HG03354 (cell line): ENCODE data around the gene KCNE4.
"Not testable (repeated sequence)": the region's sequence is repeated elsewhere in the genome, so short reads cannot be mapped to it uniquely, and the experiment has no call there.

Source experiments
- ATAC-seq: cut with Tn5 transposase; IDR thresholded peaks from one replicate; pipeline ENCODE4 v1.9.1; 2021; ENCODE audit warnings: mild to moderate bottlenecking; ENCODE audit not compliant: unreplicated experiment, poor library complexity, severe bottlenecking

The KCNE4 gene

GRCh38 chr2:223055140-223055539 is 3.1 kb downstream of the KCNE4 start:
- ATAC-seq: no peak

DNA sequence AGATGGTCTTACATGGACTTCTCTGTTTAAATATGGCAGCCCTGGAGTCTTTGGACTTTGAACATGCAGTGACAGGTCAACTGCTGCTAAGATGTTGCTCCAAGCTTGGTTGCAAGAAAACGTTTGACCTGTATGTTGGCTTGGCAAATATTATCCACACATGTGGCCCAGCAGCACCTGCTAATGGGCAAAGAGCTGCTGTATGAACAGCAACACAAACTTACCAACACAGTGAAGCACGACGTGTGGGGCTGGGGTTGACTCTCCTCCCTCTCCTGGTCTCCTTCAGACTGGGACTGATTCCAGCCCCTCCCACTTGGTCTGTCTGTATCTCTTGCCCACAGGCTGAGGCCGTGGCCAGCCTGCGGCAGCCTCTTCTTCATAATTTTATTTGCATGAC is 3.8 kb downstream of the KCNE4 start:
- ATAC-seq: no peak

DNA sequence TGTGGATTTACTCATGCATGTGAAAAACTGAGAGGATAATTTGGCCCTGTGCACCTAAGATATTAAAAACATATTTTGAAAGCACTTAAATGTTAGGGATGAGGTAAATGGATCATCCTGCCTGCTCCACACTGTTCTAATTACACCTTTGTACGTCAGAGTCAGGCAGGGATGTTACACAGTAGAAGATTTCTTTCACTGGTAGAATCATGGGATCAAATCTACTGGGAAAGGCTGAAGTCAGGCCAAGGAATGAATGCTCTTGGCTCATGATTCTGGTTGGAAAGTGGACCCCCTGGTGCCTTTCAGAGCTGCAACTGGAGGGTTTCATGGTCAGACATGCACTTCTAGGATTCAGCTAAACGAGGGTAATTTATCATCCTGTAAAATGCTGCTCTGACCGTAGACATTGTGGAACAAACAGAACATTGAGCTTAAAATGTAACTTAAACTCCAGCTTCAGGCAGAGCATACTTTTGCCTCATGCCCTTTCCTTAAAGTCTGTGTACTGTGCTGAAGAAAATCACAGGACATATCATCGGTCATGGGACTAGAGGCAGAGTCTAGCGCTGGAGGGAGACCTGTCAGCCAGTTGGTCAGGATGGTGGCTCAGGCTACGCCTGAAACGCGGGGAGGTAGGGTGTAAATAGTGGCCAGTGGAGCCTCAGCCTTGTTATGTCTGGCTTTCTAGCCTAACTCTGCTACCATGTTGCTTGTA is 4.9 kb downstream of the KCNE4 start:
- ATAC-seq: no peak

- ATAC-seq: no peak
Measured at GRCh38 chr2:223057569-223057968, 5.6 kb downstream of the KCNE4 start.

DNA sequence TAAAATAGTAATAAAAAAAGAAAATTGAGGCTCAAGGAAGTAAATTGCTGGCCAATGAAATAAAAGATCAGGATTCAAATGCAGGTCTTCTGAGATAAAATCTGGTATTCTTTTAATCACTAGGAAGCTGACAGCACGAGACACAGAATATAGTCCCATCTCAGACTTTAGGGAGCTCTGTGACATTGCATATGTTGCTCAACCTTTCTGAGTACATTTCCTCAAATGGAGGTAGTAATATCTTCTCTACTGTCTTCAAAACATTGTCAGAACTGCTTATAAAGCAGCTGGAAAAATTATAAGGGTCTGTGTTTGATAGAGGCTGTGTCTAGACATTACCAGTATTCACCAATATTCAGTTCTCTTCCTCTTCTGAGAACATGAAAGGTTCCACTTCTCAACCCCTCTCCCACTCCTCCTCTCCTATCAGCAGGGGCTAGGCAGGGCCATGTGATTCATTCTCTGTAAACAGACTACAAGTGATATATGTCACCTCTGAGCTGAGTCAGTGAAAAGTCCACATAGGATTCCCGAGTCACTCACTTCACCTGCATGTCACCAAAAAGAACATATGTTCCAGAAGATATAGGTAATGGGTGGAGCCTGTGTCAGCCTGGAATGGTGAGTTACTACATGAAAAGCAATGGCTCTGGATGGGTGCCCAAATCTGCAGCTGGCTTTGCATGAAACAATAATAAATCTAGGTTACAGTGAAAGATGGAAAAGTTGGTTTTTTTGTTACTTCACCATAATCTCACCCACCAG is 7.1 kb downstream of the KCNE4 start:
- ATAC-seq: no peak

- no peak for ATAC-seq
Measured at GRCh38 chr2:223060201-223060825, 8.3 kb downstream of the KCNE4 start.

DNA sequence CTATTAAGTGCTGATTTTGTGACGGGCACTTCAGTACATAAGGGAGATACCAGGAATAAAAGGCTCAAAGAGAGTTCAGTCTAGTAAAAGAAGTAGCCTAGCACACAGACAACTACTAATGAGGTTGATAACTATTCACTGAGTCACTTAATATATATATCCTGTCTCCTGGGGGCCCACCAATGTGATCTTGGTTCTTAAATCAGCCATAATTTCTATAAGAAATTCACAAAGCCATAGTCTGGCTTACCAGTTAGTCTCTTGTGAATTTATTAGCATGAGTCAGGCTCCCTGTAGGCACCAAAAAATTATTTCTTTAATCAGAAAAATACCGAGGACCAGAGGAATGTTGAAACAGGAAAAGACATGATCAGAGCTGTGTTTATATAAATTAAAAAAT is 10.4 kb downstream of the KCNE4 start:
- ATAC-seq: no peak

DNA sequence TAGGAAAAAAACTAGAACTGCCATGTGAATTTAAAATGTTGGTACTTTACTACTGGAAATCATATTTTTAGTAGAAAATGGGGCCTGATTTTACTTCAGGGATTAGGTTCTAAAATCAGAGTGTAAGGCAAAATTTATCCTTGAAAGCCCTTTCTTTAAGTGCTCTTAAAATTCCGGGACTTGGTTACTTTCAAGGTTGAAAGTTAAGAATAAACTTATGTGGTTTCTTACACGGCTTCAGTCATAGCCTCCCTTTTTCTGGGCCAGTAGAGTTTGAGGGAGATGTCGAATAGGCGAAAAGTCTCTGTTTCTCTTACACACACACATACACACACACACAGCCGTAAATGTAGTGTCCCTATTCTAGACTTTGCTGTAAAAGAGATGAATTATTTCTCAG is 13.1 kb downstream of the KCNE4 start:
- no peak for ATAC-seq

DNA sequence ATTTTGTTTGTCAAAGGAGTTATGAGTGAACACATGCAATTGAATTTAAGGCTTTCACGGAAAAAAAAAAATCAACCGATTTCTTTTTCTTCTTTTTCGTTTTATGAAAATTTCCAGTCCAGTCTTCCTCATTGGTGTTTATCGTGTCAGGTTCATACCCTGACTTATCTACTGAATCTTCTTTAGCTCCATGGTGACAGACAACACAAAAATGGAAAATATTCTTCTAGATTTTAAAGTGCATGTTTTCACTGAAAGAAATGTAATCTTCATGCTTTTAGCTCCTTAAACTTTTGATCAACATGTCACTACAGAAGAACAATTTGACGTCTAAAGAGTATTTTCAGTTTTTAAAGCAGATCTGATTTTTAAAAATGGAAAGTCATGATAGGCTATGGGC is 14.7 kb downstream of the KCNE4 start:
- no peak for ATAC-seq

DNA sequence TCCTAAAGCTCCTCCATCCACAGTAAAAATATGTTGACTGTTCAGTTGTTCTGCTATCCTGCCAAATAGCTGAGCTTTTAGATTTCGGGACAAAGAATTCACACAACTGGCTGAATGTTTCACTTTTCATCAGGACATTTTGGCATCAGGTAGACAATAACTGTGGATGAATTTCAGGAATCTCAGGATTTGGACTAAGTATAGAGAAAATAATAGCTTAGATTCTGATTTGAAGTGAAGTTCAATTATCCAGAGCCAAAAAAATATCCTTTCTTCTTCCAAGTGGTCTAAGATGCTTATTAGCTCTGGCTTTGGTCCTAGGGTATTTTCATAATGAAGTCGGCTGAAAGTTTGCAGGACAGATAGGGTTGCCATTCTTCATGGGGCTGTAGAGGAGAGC is 16.1 kb downstream of the KCNE4 start:
- ATAC-seq: no peak

- ATAC-seq: no peak
Measured at GRCh38 chr2:223069465-223069864, 17.5 kb downstream of the KCNE4 start.

- no peak for ATAC-seq
Measured at GRCh38 chr2:223069988-223070387, 18.0 kb downstream of the KCNE4 start.

GRCh38 chr2:223071139-223071538 is 19.1 kb downstream of the KCNE4 start:
- ATAC-seq: no peak

DNA sequence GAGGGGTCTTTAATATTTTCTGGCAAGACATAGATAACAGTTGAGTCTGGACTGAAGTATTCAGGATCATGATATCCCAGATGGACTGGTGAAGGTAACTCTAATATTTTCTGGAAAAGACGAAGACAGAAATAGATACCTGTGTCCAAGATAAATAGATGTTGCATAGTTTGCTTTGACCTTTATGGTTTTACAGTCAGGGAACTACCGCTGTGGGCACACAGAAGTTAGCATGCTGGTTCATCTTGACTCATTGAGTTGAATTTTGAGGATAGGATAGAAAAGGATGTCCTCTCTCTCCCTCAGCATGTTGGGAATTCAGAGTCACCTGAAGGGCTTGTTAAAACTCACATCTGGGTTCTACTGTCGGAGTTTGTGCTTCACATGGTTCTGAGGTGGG is 20.8 kb downstream of the KCNE4 start:
- ATAC-seq: no peak

DNA sequence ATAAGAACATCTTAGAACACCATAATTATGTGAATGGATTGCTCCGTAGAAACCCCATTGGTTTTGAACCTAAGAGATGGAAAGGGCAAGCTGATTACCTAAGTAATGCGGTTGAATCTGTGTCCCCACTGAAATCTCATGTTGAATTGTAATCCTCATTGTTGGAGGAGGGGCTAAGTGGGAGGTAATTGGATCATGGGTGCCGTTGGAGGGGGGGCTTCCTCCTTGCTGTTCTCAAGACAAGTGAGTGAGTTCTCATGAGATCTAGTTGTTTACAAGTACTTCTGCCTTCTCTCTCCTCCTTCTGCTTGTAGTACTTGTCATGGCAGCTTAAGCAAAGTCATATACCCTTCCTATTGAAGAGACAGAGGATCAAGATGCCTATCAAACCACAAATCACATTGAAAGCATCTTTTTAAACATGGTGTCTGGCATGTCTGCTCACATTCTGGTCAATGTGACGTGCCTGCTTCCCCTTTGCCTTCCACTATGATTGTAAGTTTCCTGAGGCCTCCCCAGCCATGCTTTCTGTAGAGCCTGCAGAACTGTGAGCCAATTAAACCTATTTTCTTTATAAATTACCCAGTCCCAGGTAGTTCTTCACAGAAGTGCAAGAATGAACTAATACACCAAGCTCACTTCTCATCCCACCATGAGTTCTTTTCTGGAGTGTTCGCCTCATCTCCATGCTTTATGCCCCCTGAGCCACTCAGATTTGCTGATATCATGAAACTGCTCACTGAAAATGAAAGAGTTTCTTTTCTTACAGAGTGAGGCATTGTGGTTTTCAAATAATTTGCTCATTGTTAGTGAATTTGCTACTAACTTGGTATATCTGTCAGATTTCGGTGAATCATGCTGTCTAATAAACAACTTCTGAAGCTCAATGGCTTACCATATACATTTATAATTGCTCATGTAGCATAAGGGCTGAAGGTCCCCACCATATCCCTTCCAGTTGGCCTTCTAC is 23.6 kb downstream of the KCNE4 start:
- ATAC-seq: peak; percentile 94

DNA sequence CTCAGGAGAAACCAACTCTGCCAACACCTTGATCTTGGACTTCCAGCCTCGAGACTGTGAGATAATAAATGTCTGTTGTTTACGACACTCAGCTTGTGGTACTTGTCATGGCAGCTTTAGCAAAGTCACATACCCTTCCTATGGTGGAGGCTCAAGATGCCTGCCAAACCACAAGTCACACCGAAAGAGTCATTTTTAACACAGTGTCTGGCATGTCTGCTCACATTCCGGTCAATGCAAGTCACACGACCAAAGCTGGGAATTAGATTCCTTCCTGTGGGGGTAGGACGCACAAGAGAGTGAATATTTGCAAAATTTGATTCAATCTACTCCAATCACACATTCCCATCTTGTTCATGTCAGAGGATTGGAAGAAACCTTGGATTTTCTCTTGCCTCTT is 24.6 kb downstream of the KCNE4 start:
- ATAC-seq: no peak

DNA sequence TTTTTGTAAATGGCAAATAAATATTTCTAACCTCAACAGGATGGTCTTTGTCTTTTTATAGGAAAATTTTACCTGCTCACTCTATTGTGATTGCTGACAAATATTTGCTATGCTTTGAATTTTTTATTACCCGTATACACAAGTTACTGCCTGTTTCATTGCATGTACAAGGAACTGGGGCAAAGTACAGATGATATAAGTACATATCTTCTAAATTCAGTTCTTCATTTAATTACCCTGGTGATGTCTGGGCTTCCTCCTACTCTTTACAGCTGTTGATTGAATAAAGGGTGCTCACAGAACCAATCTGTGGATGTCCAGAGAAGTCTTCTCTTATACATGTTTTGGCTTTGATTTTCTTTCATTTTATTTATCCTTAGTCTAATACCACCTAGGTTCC is 26.5 kb downstream of the KCNE4 start:
- no peak for ATAC-seq

- ATAC-seq: no peak
Measured at GRCh38 chr2:223079378-223079777, 27.4 kb downstream of the KCNE4 start.

- ATAC-seq: no peak
Measured at GRCh38 chr2:223079925-223080324, 27.9 kb downstream of the KCNE4 start.

DNA sequence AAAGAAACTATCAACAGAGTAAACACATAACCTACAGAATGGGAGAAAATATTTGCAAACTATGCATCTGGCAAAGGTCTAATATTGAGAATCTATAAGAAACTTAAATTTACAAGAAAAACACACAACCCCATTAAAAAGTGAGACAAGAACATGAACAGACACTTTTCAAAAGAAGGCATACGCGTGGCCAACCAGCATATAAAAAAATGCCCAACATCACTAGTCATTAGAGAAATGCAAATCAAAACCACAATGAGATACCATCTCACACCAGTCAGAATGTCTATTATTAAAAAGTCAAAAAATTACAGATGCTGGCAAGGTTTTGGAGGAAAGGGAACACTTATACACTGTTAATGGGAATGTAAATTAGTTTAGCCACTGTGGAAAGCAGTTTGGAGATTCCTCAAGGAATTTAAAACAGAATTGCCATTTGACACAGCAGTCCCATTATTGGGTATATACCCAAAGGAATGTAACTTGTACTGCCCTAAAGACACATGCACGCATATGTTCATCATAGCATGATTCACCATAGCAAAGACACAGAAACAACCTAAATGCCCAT is 28.9 kb downstream of the KCNE4 start:
- not testable (repeated sequence) for ATAC-seq
